ENCODE data around the gene WDR6. TPM values are rescaled to one million over a fixed set of nuclear protein-coding genes. Genes with fewer than 3 reads are reported as not detected.

Gene WDR6
- total and polyA plus RNA-seq, 10 of the 15 experiments (the other 5 are each of a cell fraction or from before 2014, with no cell fraction given) = 21.3 to 169 (median 107) TPM

DNA sequence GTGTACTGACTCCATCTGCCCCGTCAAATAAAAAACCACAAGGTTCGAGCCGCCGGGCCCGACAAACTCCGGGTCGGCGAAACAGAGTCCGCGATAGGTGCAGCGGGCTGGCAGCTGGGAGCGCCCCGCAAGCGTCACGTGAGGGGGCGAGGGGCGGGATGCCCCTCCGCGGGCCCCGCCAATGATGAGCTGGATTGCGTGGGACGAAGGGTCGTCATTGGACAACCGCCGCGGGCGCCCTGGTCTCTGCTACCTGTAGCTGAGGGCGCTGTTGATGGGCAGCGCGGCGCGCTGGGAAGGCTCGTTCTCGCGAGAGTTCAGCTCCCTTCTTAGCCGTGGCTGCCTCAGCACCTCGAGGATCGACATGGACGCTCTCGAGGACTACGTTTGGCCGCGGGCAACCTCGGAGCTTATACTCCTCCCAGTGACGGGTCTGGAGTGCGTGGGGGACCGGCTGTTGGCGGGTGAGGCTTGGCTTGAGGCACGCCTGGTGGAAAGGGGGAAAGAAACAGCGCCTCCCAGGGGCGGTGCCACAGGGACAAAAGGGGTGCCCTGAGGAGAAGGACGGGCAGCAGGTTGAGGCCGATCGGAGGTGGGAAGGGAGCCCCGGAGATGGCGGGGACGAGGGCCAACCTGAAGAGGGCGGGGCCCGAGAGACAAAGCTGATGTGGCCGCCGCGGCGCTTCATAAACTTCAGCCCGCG, at the start of gene WDR6 (continued):
- no peak for TF ChIP-seq NFXL1 (IDR thresholded peaks at IDR 0.05; ENCODE audit: borderline replicate concordance)
- TF ChIP-seq MEF2A (IDR thresholded peaks at IDR 0.05; ENCODE audit: insufficient read depth, low read depth, low read length) = no peak
- TF ChIP-seq RB1 (IDR thresholded peaks at IDR 0.05; ENCODE audit: borderline replicate concordance) = 0 out of 2 replicates have a peak, but pooled peaks have one; percentile 42
- TF ChIP-seq, protein P1, sequence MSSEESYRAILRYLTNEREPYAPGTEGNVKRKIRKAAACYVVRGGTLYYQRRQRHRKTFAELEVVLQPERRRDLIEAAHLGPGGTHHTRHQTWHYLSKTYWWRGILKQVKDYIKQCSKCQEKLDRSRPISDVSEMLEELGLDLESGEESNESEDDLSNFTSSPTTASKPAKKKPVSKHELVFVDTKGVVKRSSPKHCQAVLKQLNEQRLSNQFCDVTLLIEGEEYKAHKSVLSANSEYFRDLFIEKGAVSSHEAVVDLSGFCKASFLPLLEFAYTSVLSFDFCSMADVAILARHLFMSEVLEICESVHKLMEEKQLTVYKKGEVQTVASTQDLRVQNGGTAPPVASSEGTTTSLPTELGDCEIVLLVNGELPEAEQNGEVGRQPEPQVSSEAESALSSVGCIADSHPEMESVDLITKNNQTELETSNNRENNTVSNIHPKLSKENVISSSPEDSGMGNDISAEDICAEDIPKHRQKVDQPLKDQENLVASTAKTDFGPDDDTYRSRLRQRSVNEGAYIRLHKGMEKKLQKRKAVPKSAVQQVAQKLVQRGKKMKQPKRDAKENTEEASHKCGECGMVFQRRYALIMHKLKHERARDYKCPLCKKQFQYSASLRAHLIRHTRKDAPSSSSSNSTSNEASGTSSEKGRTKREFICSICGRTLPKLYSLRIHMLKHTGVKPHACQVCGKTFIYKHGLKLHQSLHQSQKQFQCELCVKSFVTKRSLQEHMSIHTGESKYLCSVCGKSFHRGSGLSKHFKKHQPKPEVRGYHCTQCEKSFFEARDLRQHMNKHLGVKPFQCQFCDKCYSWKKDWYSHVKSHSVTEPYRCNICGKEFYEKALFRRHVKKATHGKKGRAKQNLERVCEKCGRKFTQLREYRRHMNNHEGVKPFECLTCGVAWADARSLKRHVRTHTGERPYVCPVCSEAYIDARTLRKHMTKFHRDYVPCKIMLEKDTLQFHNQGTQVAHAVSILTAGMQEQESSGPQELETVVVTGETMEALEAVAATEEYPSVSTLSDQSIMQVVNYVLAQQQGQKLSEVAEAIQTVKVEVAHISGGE (CRISPR knock-in tag; IDR thresholded peaks at IDR 0.05) = no peak; the same call in 1 of the 2 replicates
- peak; percentile 54; the same call in 1 of the 2 replicates for TF ChIP-seq TARDBP (IDR thresholded peaks at IDR 0.05; ENCODE audit: borderline replicate concordance)
- TF ChIP-seq CHD4 (IDR thresholded peaks at IDR 0.05) = no peak
- TF ChIP-seq BRCA1 (IDR thresholded peaks at IDR 0.05; ENCODE audit: low read depth, low read length) = peak; percentile 87
- TF ChIP-seq IKZF1 (conservative IDR thresholded peaks at IDR 0.05) = peak; percentile 62
- no peak for TF ChIP-seq RAD21 (IDR thresholded peaks at IDR 0.05; ENCODE audit: insufficient read depth, low read depth, low read length)
- peak; percentile 68 for TF ChIP-seq FOS (IDR thresholded peaks at IDR 0.05; ENCODE audit: borderline replicate concordance, extremely low read depth, insufficient read length)
- TF ChIP-seq, protein P2, sequence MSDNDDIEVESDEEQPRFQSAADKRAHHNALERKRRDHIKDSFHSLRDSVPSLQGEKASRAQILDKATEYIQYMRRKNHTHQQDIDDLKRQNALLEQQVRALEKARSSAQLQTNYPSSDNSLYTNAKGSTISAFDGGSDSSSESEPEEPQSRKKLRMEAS (IDR thresholded peaks at IDR 0.05; ENCODE audit: low read depth, low read length) = peak; percentile 93
- TF ChIP-seq, protein P3, sequence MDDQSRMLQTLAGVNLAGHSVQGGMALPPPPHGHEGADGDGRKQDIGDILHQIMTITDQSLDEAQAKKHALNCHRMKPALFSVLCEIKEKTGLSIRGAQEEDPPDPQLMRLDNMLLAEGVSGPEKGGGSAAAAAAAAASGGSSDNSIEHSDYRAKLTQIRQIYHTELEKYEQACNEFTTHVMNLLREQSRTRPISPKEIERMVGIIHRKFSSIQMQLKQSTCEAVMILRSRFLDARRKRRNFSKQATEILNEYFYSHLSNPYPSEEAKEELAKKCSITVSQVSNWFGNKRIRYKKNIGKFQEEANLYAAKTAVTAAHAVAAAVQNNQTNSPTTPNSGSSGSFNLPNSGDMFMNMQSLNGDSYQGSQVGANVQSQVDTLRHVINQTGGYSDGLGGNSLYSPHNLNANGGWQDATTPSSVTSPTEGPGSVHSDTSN (IDR thresholded peaks at IDR 0.05; ENCODE audit: insufficient replicate concordance, low read depth, low read length) = peak; percentile 90
- peak; percentile 80 for TF ChIP-seq POU2F2 (IDR thresholded peaks at IDR 0.05; ENCODE audit: borderline replicate concordance, low read depth, low read length)
- TF ChIP-seq, protein P4, sequence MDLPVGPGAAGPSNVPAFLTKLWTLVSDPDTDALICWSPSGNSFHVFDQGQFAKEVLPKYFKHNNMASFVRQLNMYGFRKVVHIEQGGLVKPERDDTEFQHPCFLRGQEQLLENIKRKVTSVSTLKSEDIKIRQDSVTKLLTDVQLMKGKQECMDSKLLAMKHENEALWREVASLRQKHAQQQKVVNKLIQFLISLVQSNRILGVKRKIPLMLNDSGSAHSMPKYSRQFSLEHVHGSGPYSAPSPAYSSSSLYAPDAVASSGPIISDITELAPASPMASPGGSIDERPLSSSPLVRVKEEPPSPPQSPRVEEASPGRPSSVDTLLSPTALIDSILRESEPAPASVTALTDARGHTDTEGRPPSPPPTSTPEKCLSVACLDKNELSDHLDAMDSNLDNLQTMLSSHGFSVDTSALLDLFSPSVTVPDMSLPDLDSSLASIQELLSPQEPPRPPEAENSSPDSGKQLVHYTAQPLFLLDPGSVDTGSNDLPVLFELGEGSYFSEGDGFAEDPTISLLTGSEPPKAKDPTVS (IDR thresholded peaks at IDR 0.05; ENCODE audit: low read depth, low read length) = no peak
- peak; percentile 36; the same call in 1 of the 2 replicates for TF ChIP-seq ATF7 (IDR thresholded peaks at IDR 0.05; ENCODE audit: low read depth)
- TF ChIP-seq, protein P5, sequence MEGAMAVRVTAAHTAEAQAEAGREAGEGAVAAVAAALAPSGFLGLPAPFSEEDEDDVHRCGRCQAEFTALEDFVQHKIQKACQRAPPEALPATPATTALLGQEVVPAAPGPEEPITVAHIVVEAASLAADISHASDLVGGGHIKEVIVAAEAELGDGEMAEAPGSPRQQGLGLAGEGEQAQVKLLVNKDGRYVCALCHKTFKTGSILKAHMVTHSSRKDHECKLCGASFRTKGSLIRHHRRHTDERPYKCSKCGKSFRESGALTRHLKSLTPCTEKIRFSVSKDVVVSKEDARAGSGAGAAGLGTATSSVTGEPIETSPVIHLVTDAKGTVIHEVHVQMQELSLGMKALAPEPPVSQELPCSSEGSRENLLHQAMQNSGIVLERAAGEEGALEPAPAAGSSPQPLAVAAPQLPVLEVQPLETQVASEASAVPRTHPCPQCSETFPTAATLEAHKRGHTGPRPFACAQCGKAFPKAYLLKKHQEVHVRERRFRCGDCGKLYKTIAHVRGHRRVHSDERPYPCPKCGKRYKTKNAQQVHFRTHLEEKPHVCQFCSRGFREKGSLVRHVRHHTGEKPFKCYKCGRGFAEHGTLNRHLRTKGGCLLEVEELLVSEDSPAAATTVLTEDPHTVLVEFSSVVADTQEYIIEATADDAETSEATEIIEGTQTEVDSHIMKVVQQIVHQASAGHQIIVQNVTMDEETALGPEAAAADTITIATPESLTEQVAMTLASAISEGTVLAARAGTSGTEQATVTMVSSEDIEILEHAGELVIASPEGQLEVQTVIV (IDR thresholded peaks at IDR 0.05; ENCODE audit: borderline replicate concordance, partially characterized antibody) = no peak
- peak; percentile 92 for TF ChIP-seq PML (IDR thresholded peaks at IDR 0.05; ENCODE audit: low read length)
- peak; percentile 88 for TF ChIP-seq CBFB (IDR thresholded peaks at IDR 0.05; ENCODE audit: low read depth)
- TF ChIP-seq RCOR1 (conservative IDR thresholded peaks at IDR 0.05; ENCODE audit: low read depth, low read length) = peak; percentile 96
- no peak for TF ChIP-seq SUPT20H (IDR thresholded peaks at IDR 0.05; ENCODE audit: borderline replicate concordance, control insufficient read depth, low read depth, low read length)
- TF ChIP-seq GATAD2B (conservative IDR thresholded peaks at IDR 0.05; ENCODE audit: low read depth) = no peak; the same call in 1 of the 2 replicates
